Thyroid gland (tissue), 4 donors: Measurements from ENCODE around the gene L3MBTL4. TPM values are rescaled to one million over a fixed set of nuclear protein-coding genes. Genes with fewer than 3 reads are reported as not detected.

ENCODE experiments used
- DNase-seq, 2 donors: peaks; one replicate each; pipeline ENCODE4 v3.0.0-alpha.2; 2019
- H3K27ac ChIP-seq, 3 donors: fragments of 200-600 bp; sonication (generic); 1 replicate in 2 of 3; 2 replicates in 1 of 3; pipeline ENCODE4 v1.5.1; 2016 to 2019; ENCODE audit warnings: mild to moderate bottlenecking in 1 of 3, moderate library complexity in 1 of 3
- H3K27me3 ChIP-seq: fragments of 200-600 bp; sonication (generic); one replicate; pipeline ENCODE4 v1.5.1; 2019
- H3K36me3 ChIP-seq, 2 donors: fragments of 200-600 bp; sonication (generic); one replicate each; pipeline ENCODE4 v1.5.1; 2016 to 2019
- H3K4me1 ChIP-seq, 2 donors: fragments of 200-600 bp; sonication (generic); one replicate each; pipeline ENCODE4 v1.5.1; 2017 to 2019
- H3K4me3 ChIP-seq, 3 donors: fragments of 200-600 bp; sonication (generic); replicated peaks in 1 of 3; 1 replicate in 2 of 3; 2 replicates in 1 of 3; pipeline ENCODE4 v1.5.1; 2016; ENCODE audit warnings: mild to moderate bottlenecking in 1 of 3
- H3K9me3 ChIP-seq: fragments of 200-600 bp; sonication (generic); one replicate; pipeline ENCODE4 v1.5.1; 2017
- POLR2A ChIP-seq, 2 donors: fragments of 450-650 bp; IDR thresholded peaks; one replicate each; pipeline ENCODE4 v1.6.1; 2017; ENCODE audit warnings: antibody characterized with exemption in 2 of 2, mild to moderate bottlenecking in 2 of 2, moderate library complexity in 1 of 2
- WGBS, 2 donors: methylation state at CpG; one replicate each; pipeline ENCODE4 v1.1.5; 2017; 5-methylcytosine and 5-hydroxymethylcytosine counted together
- intact Hi-C: fragments of 100-400 bp; cut with DNase I; formaldehyde crosslinking; loops from one replicate; pipeline ENCODE4 v1.15.1; 2023
- total RNA-seq, 4 donors: library from RNA; depleted of rRNA; stranded (reverse); fragments of >200 nt; gene quantifications; one replicate each; pipeline ENCODE4 v1.2.3, GENCODE V29; 2016
- TF ChIP-seq, protein P1 (sequence below), 6 experiments: fragments of 200-600 bp in 3 of 6; fragments of 450-650 bp in 3 of 6; sonication (generic) in 3 of 6; IDR thresholded peaks; one replicate each; pipeline ENCODE4 v1.5.1; 2016 to 2019; ENCODE audit warnings: antibody characterized with exemption in 6 of 6, mild to moderate bottlenecking in 2 of 6, inconsistent platforms in 1 of 6, moderate library complexity in 1 of 6

Gene L3MBTL4
- total RNA-seq, 4 donors from 2014 or later = 15.2 to 37.1 (median 24.3) TPM

DNA sequence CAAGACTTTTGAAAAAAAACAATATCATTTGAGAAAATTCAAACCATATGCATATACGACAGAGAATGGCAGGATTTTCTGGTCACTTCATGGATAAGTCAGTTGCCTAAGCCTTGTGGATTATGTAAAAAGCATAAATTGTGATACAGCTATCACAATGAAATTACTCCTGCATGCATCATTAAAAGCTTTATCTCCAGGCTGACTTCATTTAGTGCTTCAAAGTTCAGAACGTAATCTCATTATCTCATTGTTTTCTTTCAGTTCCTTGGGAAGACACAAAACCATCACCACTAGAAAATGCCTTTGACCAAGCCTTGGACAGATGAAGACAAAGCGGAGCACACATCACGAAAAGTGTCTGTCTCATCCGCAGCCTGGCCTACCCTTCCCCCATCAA, 57.0 kb downstream of the L3MBTL4 start:
- no peaks in the 10 kb centered on the region for H3K27me3 ChIP-seq
- DNase-seq = no peak
- H3K4me3 ChIP-seq = no peak overlapping the region
- intact Hi-C loops = no loop called here
- H3K36me3 ChIP-seq = no peaks in the 10 kb centered on the region
- TF ChIP-seq, protein P1, sequence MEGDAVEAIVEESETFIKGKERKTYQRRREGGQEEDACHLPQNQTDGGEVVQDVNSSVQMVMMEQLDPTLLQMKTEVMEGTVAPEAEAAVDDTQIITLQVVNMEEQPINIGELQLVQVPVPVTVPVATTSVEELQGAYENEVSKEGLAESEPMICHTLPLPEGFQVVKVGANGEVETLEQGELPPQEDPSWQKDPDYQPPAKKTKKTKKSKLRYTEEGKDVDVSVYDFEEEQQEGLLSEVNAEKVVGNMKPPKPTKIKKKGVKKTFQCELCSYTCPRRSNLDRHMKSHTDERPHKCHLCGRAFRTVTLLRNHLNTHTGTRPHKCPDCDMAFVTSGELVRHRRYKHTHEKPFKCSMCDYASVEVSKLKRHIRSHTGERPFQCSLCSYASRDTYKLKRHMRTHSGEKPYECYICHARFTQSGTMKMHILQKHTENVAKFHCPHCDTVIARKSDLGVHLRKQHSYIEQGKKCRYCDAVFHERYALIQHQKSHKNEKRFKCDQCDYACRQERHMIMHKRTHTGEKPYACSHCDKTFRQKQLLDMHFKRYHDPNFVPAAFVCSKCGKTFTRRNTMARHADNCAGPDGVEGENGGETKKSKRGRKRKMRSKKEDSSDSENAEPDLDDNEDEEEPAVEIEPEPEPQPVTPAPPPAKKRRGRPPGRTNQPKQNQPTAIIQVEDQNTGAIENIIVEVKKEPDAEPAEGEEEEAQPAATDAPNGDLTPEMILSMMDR (IDR thresholded peaks at IDR 0.05) = no peak
- no peak for TF ChIP-seq POLR2A (IDR thresholded peaks at IDR 0.05)
- no peaks in the 10 kb centered on the region for H3K4me1 ChIP-seq
- no peaks in the 10 kb centered on the region for H3K9me3 ChIP-seq
- 89 to 90% methylated on average over 5 of the region's 5 CpGs for WGBS, 2 donors
- H3K27ac ChIP-seq = no peak overlapping the region

DNA sequence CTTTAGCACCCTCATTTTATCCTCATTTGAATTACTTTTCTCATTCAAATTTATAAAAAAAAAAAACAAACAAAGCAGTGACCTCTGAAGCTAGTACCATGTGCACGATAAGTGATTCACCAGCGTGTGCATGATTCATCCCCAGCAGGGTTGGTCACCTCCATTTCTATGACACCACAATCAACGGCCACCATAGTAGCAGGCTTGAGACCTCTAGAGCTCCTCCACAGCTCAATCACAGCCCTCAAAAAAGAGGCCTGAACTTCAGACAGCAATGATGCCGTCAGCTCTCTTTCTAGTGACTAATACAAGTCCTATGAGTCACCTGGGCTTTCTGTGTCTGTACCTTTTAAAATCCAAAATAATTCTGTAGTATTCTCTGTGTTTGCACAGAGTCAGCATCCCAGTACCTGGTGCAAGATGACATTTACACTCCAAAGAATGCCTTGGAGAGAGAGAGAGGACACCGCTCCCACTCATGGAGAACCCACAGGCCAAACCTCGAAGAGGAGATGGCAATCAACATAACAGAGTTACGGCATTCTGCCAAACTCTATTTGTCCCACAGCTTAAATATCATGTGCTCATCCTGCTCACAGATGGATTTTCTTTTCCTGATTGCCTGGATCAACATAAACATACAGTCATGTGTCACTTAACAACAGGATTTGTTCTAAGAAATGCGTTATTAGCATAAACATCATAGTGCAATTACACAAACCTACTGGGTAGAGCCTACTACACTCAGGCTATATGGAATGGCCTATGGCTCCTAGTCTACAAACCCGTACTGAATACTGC, 58.7 kb downstream of the L3MBTL4 start:
- WGBS, 2 donors = 87 to 92% methylated on average over 9 of the region's 9 CpGs
- no peak overlapping the region for H3K4me3 ChIP-seq

DNA sequence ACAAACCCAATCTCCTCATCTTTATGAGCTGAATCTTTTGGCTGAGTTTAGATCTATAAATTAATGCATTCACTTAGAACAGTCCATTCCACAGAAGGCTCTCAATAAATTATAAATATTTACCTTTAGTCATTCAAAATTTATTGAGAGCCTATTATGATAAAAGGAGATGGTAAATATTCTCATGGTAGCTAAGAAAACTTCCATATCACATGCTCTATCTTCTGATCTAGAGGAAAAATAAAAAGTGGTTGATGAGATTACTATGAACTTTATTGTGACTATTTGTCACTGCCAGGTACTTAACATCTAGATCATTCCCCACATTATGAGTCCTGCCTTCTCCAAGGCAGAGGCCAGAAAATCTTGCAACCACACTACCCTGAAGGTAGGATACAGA, 62.4 kb downstream of the L3MBTL4 start:
- no peaks in the 10 kb centered on the region for H3K9me3 ChIP-seq
- intact Hi-C loops = no loop called here
- no peak for DNase-seq
- H3K4me1 ChIP-seq = no peaks in the 10 kb centered on the region
- H3K27me3 ChIP-seq = no peaks in the 10 kb centered on the region
- H3K4me3 ChIP-seq = no peak overlapping the region
- H3K36me3 ChIP-seq = no peaks in the 10 kb centered on the region
- no peak overlapping the region for H3K27ac ChIP-seq
- no peak for TF ChIP-seq POLR2A (IDR thresholded peaks at IDR 0.05)
- TF ChIP-seq, protein P1 (IDR thresholded peaks at IDR 0.05) = no peak

More for the DNA sequence above, 58.7 kb downstream of the L3MBTL4 start:
- TF ChIP-seq, protein P1 (IDR thresholded peaks at IDR 0.05) = no peak
- TF ChIP-seq POLR2A (IDR thresholded peaks at IDR 0.05) = no peak
- no peak for DNase-seq
- Histone ChIP-seq H3K27ac (no peak overlapping the region), H3K36me3 (no peaks in the 10 kb centered on the region), H3K9me3 (no peaks in the 10 kb centered on the region), H3K27me3 (no peaks in the 10 kb centered on the region), H3K4me1 (no peaks in the 10 kb centered on the region)
- intact Hi-C loops = no loop called here

DNA sequence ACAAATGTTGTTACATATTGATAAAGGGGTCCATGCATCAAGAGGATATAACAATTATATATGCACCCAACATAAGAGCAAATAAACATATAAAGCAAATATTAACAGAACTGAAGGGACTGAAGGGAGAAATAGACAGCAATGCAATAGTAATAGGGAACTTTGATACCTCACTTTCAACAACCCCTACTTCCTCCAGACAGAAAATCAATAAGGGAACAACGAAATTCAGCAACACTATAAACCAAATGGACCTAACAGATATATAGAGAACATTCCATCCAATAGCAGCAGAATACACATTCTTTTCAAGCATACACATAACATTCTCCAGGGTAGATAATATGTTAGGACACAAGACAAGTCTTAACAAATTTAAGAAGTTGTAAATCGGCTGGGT, 71.7 kb downstream of the L3MBTL4 start:
- H3K4me3 ChIP-seq = no peak overlapping the region
- intact Hi-C loops = no loop called here
- TF ChIP-seq, protein P1 (IDR thresholded peaks at IDR 0.05) = no peak
- TF ChIP-seq POLR2A (IDR thresholded peaks at IDR 0.05) = no peak
- H3K4me1 ChIP-seq = no peaks in the 10 kb centered on the region
- no peak for DNase-seq
- no peaks in the 10 kb centered on the region for H3K36me3 ChIP-seq
- H3K9me3 ChIP-seq = no peaks in the 10 kb centered on the region
- no peaks in the 10 kb centered on the region for H3K27me3 ChIP-seq
- no peak overlapping the region for H3K27ac ChIP-seq
- WGBS, 2 donors = 61 to 91% methylated on average over 2 of the region's 2 CpGs

DNA sequence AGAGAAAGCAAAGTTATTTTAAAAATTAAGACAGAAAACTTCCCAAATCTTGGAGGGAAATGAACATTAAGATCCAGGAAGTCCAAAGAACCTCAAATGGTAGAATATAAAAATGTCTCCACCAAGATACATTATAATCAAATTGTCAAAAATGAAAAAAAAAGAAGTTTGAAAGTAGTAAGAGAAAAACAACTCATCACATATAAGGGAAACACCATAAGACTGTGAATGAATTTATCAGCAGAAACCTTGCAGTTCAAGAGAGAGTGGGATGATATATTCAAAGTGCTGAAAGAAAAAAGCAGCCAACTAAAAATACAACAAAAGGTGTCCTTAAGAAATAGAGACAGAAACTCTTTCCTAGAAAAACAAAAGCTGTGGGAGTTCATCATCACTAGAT, 73.0 kb downstream of the L3MBTL4 start:
- Histone ChIP-seq H3K27me3 (no peaks in the 10 kb centered on the region), H3K4me1 (no peaks in the 10 kb centered on the region), H3K36me3 (no peaks in the 10 kb centered on the region), H3K9me3 (no peaks in the 10 kb centered on the region), H3K27ac (no peak overlapping the region), H3K4me3 (no peak overlapping the region)
- intact Hi-C loops = no loop called here
- DNase-seq = no peak
- TF ChIP-seq, protein P1 (IDR thresholded peaks at IDR 0.05) = no peak
- no peak for TF ChIP-seq POLR2A (IDR thresholded peaks at IDR 0.05)
